PC-9 (cell line): Measurements from ENCODE around the gene TPI1. TPM values are rescaled to one million over a fixed set of nuclear protein-coding genes. Genes with fewer than 3 reads are reported as not detected.
A peak's percentile ranks its signal among the peaks of the same experiment; 100 is the strongest.

Source experiments
- BruUV-seq: library from RNA; stranded (reverse); fragments of 400-500 nt; replicated peaks from 2 replicates; lab custom pipeline; 2021; lab: Mats Ljungman, UMichigan
- CTCF ChIA-PET: fragments of 300-600 bp; sonication (Branson Sonifier 250); formaldehyde crosslinking; loops from one replicate; lab custom pipeline; 2022; ENCODE audit warnings: antibody characterized with exemption; lab: Charles Lee
- POLR2A ChIA-PET: fragments of 300-600 bp; sonication (Branson Sonifier 250); formaldehyde crosslinking; loops from one replicate; lab custom pipeline; 2022; ENCODE audit warnings: antibody characterized with exemption; ENCODE audit not compliant: unreplicated experiment; lab: Charles Lee
- DNase-seq, 2 experiments: peaks; one replicate each; pipeline versions ENCODE4 v3.0.0 to v3.0.0-alpha.2; 2015 to 2022; ENCODE audit warnings: mixed read lengths in 1 of 2
- H2AFZ ChIP-seq: fragments of 200-600 bp; sonication (generic); 2 replicates; pipeline ENCODE4 v1.8.1; 2017; ENCODE audit warnings: antibody characterized with exemption
- H3F3A ChIP-seq: fragments of 200-600 bp; sonication (generic); 2 replicates; pipeline ENCODE4 v1.8.1; 2017; ENCODE audit warnings: antibody characterized with exemption, mild to moderate bottlenecking, low read depth; ENCODE audit not compliant: insufficient read depth
- H3K27ac ChIP-seq: fragments of 200-600 bp; sonication (generic); 2 replicates; pipeline ENCODE4 v1.6.1; 2016; ENCODE audit warnings: mixed run types
- H3K27me3 ChIP-seq: fragments of 200-600 bp; sonication (generic); 2 replicates; pipeline ENCODE4 v1.6.1; 2016; ENCODE audit warnings: low read depth, mixed run types; ENCODE audit not compliant: insufficient read depth
- H3K36me3 ChIP-seq: fragments of 200-600 bp; sonication (generic); 2 replicates; pipeline ENCODE4 v1.6.1; 2016; ENCODE audit warnings: low read depth, mixed run types
- H3K4me1 ChIP-seq: fragments of 200-600 bp; sonication (generic); replicated peaks from 2 replicates; pipeline ENCODE4 v1.6.1; 2016; ENCODE audit warnings: mixed run types; ENCODE audit not compliant: insufficient read depth
- H3K4me2 ChIP-seq: fragments of 200-600 bp; sonication (generic); 2 replicates; pipeline ENCODE4 v1.6.1; 2017; ENCODE audit warnings: mixed run types
- H3K4me3 ChIP-seq: fragments of 200-600 bp; sonication (generic); 2 replicates; pipeline ENCODE4 v1.6.1; 2016; ENCODE audit warnings: mixed run types
- H3K79me2 ChIP-seq: fragments of 200-600 bp; sonication (generic); 2 replicates; pipeline ENCODE4 v1.6.1; 2017; ENCODE audit warnings: low read depth, mixed run types
- H3K9me2 ChIP-seq: fragments of 200-600 bp; sonication (generic); 2 replicates; pipeline ENCODE4 v1.8.1; 2017; ENCODE audit warnings: mild to moderate bottlenecking; ENCODE audit not compliant: insufficient read depth
- H3K9me3 ChIP-seq: fragments of 200-600 bp; sonication (generic); 2 replicates; pipeline ENCODE4 v1.8.1; 2016; ENCODE audit warnings: low read depth; ENCODE audit not compliant: insufficient read depth
- H4K20me1 ChIP-seq: fragments of 200-600 bp; sonication (generic); 2 replicates; pipeline ENCODE4 v1.8.1; 2017; ENCODE audit not compliant: insufficient read depth
- CTCF ChIP-seq: fragments of 200-600 bp; sonication (generic); conservative IDR thresholded peaks from 2 replicates; pipeline ENCODE4 v1.6.1; 2017; ENCODE audit warnings: mixed run types, antibody characterized with exemption, mild to moderate bottlenecking, moderate library complexity
- EZH2 ChIP-seq: fragments of 200-600 bp; sonication (generic); IDR thresholded peaks from 2 replicates; pipeline ENCODE4 v1.8.0; 2017; ENCODE audit warnings: antibody characterized with exemption, low read depth
- intact Hi-C: fragments of 100-400 bp; cut with micrococcal nuclease; formaldehyde crosslinking; loops from one replicate; pipeline ENCODE4 v1.10.0; 2022; ENCODE audit not compliant: unreplicated experiment
- total RNA-seq: library from RNA; stranded (reverse); gene quantifications from 2 replicates; pipeline ENCODE4 v1.2.3, GENCODE V29; 2021

The TPI1 gene
- total RNA-seq, 1 experiment from 2014 or later, result 1,199 TPM

GRCh38 chr12:6849976-6850560 is 17.3 kb upstream of the TPI1 start:
- H3K9me3 ChIP-seq, result no peaks in the 10 kb centered on the region
- H3K4me3 ChIP-seq, result peak overlapping the region; percentile 83
- no TSS peak for BruUV-seq
- H3K36me3 ChIP-seq, result no peaks in the 10 kb centered on the region; the same call in 1 of the 2 replicates
- DNase-seq, result no peak
- peaks cover 36% of the 10 kb centered on the region; the same call in 1 of the 2 replicates for H3F3A ChIP-seq
- peaks cover 40% of the 10 kb centered on the region for H3K79me2 ChIP-seq
- no peak overlapping the region for H3K27ac ChIP-seq
- no peaks in the 10 kb centered on the region for H3K27me3 ChIP-seq
- TF ChIP-seq EZH2 (no peak), CTCF (no peak)
- peaks cover 10% of the 10 kb centered on the region; the same call in 1 of the 2 replicates for H4K20me1 ChIP-seq
- peaks cover 25% of the 10 kb centered on the region for H3K4me1 ChIP-seq
- intact Hi-C loops, result loop anchor here (5.0 kb wide), 2 partner anchors 112 to 283 kb away; partner anchors contain the start of gene NOP2
- H3K9me2 ChIP-seq, result no peaks in the 10 kb centered on the region
- CTCF ChIA-PET, result no interaction called here
- POLR2A ChIA-PET, result no interaction called here
- peak overlapping the region; percentile 86 for H3K4me2 ChIP-seq
- H2AFZ ChIP-seq, result no peak overlapping the region

GRCh38 chr12:6850796-6851152 is 16.6 kb upstream of the TPI1 start:
- peaks cover 47% of the 10 kb centered on the region for H3K79me2 ChIP-seq
- ChIA-PET POLR2A (interaction anchor here (0.6 to 3.1 kb wide), 7 partner anchors 18 to 760 kb away, joined by 3 to 31 read pairs (median 8); partner anchors contain the start of genes PTMS and SPSB2), CTCF (interaction anchor here (0.6 to 1.5 kb wide), 3 partner anchors 85 to 168 kb away, joined by 3 to 17 read pairs (median 4); partner anchors contain the start of genes LPCAT3 and PTMS)
- TF ChIP-seq CTCF (no peak), EZH2 (no peak)
- TSS peak; percentile 54 for BruUV-seq
- peak overlapping the region; percentile 86 for H3K4me2 ChIP-seq
- peak overlapping the region; percentile 83 for H3K4me3 ChIP-seq
- no peak for DNase-seq
- no peaks in the 10 kb centered on the region for H3K9me3 ChIP-seq
- intact Hi-C loops, result loop anchor here (1.0 to 5.0 kb wide), 5 partner anchors 23 to 283 kb away; partner anchors contain the start of genes NOP2 and SPSB2
- peak overlapping the region; percentile 82 for H2AFZ ChIP-seq
- H4K20me1 ChIP-seq, result peaks cover 10% of the 10 kb centered on the region; the same call in 1 of the 2 replicates
- peaks cover 25% of the 10 kb centered on the region for H3K4me1 ChIP-seq
- peaks cover 6% of the 10 kb centered on the region for H3K36me3 ChIP-seq
- no peak overlapping the region for H3K27ac ChIP-seq
- no peaks in the 10 kb centered on the region for H3K27me3 ChIP-seq
- H3K9me2 ChIP-seq, result no peaks in the 10 kb centered on the region
- peaks cover 36% of the 10 kb centered on the region; the same call in 1 of the 2 replicates for H3F3A ChIP-seq

- ChIA-PET CTCF (interaction anchor here (0.6 to 2.0 kb wide), 10 partner anchors 15 to 167 kb away, joined by 3 to 17 read pairs (median 4); partner anchors contain the start of genes COPS7A, LPCAT3, MLF2 and PTMS), POLR2A (interaction anchor here (0.5 to 3.1 kb wide), 16 partner anchors 18 to 761 kb away, joined by 3 to 31 read pairs (median 5); partner anchors contain the start of genes GAPDH, LPCAT3, PTMS and SPSB2)
- TF ChIP-seq CTCF (no peak), EZH2 (no peak)
- Histone ChIP-seq H2AFZ (peak within 1 kb of the TSS; percentile 91), H3F3A (peaks cover 31% of the 10 kb centered on the region; the same call in 1 of the 2 replicates), H3K27ac (peak within 1 kb of the TSS; percentile 69), H3K4me1 (peaks cover 25% of the 10 kb centered on the region), H3K4me3 (peak within 1 kb of the TSS; percentile 83), H3K9me3 (no peaks in the 10 kb centered on the region), H3K27me3 (no peaks in the 10 kb centered on the region), H4K20me1 (peaks cover 10% of the 10 kb centered on the region; the same call in 1 of the 2 replicates), H3K36me3 (peaks cover 10% of the 10 kb centered on the region), H3K9me2 (no peaks in the 10 kb centered on the region), H3K79me2 (peaks cover 48% of the 10 kb centered on the region), H3K4me2 (peak within 1 kb of the TSS; percentile 86)
- no TSS peak for BruUV-seq
- intact Hi-C loops, result loop anchor here (1.0 to 5.0 kb wide), 5 partner anchors 22 to 284 kb away; partner anchors contain the start of genes NOP2 and SPSB2
- peak; percentile 97 to 99 for DNase-seq
Measured at GRCh38 chr12:6851153-6851920, 16.0 kb upstream of the TPI1 start, which contains the start of gene CDCA3. Gene CDCA3, minus strand, starts transcription at chr12:6851286. Its CDS starts 334 bp downstream, at chr12:6850952.
